Activated CD4-positive, alpha-beta T cell treated with anti-CD3 and anti-CD28 coated beads, Interleukin-2, Interleukin-4, amounts not matched to agents 100 ng/mL and 50 ng/mL, durations not matched to agents 16 hours and 8 hours (primary cell): ENCODE results near the gene TBCD.
"Not testable (repeated sequence)": the region's sequence is repeated elsewhere in the genome, so short reads cannot be mapped to it uniquely, and the experiment has no call there.

Experiments used
- DNase-seq: peaks from one replicate; pipeline ENCODE4 v3.0.0-alpha.2; 2020; ENCODE audit warnings: low spot score

The TBCD gene

GRCh38 chr17:82767041-82767754 is 15.3 kb downstream of the TBCD start:
- DNase-seq = peak; percentile 35

DNA sequence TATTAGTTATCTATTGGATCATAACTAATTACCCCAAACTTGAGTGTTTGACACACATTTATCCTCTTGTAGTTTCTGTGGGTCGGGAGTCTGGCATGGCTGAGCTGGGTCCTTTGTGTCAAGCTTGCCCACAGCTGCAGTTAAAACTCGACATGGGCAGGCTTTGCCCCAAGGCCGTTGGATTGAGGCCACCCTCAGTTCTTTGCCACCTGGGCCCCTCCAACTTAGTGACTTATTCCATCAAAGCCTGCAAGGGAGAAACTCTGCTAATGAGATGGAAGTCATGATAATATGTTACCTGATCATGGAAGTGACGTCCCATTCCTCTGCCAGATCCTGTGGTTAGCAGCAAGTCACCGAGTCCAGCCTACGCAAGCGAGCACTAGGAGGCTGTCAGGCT is 17.2 kb downstream of the TBCD start:
- no peak for DNase-seq

- DNase-seq = no peak
These were observed 20.2 kb downstream of the TBCD start for GRCh38 chr17:82772026-82772425.

- DNase-seq = not testable (repeated sequence)
These were observed 22.6 kb downstream of the TBCD start for GRCh38 chr17:82774456-82774855.

GRCh38 chr17:82775001-82775823 is 23.3 kb downstream of the TBCD start:
- DNase-seq = peak; percentile 27

- no peak for DNase-seq
These were observed 24.6 kb downstream of the TBCD start for GRCh38 chr17:82776454-82776853.

- not testable (repeated sequence) for DNase-seq
These were observed 26.0 kb downstream of the TBCD start for GRCh38 chr17:82777778-82778375.

DNA sequence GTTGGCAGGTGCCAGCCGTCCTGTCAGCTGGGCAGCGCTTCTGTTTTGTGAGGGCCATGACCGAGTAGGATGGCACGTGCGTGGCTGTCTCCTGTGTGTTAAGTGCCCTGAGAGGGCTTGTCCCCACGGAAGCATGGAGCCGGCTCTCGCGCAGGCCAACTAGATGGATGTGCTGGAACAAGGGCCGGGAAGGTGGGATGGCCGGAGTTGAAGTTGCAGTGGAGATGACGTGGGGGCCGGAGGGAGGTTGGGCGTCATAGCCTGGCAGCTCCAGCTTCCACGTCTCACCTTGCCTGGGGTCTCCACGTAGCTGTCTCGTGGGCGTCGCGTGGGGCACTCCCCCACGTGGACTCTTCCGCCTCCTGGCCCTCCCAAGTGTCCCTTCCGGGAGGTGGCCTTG is 27.7 kb downstream of the TBCD start:
- DNase-seq = no peak

DNA sequence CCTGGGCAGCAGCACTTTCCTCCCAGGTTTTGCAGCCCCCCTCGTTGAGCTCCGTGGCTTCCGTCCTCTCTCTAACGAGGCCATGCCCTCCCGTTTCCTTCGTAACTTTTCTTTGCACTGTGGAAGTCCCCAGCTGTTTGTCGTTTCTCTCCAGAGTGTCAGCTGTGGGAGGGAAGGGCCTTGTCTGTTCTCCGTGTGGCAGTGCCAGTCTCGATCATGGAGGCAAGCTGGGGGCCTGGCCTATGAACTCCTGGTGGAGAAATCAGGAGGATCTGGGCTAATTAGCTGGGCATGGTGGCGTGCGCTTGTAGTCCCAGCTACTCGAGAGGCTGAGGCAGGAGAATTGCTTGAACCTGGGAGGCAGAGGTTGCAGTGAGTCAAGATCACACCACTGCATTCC is 28.3 kb downstream of the TBCD start:
- DNase-seq = no peak

- DNase-seq = no peak
These were observed 29.4 kb downstream of the TBCD start for GRCh38 chr17:82780971-82781893.

DNA sequence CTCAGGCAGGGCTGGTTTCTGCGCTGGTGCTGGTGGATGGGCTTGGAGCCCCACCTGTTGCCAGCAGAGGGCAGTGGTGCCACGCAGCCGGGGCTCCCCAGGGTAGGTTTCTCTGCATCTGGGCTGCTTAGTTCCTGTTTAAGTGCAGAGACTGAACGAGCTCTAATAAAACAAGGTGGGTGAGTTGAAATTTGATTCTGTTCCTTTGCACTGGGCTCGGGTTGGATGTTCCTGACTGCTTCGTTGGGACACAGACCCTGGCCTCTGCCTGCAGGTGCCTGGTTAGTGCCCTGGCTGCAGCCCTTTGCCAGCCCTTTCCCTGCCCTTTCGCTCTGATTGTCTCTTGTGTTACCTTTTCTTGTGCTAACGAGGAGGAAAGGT is 30.0 kb downstream of the TBCD start:
- peak; percentile 83 for DNase-seq

GRCh38 chr17:82782657-82783207 is 30.9 kb downstream of the TBCD start:
- DNase-seq = no peak

- no peak for DNase-seq
These were observed 31.6 kb downstream of the TBCD start for GRCh38 chr17:82783498-82783897.

GRCh38 chr17:82785581-82785980 is 33.7 kb downstream of the TBCD start:
- not testable (repeated sequence) for DNase-seq

DNA sequence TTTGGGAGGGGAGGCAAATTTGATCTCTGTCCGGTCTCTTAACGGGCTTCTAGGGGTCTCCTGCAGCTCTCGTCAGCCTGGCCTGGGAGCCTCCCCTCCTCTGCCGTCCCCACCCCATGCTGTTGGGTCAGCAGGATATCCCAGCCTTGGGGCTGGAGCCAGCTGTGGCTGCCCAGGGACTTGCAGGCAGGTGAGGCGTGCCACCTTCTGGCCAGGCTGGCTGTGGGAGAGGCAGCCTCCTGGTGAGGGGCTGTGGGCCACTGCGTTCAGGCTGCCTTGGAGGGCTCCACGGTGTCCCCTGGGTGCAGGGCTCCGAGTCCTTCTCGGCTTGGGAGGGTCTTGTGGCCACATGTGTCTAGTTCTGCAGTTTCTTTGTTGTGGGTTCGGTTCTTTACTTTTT is 34.6 kb downstream of the TBCD start:
- no peak for DNase-seq

DNA sequence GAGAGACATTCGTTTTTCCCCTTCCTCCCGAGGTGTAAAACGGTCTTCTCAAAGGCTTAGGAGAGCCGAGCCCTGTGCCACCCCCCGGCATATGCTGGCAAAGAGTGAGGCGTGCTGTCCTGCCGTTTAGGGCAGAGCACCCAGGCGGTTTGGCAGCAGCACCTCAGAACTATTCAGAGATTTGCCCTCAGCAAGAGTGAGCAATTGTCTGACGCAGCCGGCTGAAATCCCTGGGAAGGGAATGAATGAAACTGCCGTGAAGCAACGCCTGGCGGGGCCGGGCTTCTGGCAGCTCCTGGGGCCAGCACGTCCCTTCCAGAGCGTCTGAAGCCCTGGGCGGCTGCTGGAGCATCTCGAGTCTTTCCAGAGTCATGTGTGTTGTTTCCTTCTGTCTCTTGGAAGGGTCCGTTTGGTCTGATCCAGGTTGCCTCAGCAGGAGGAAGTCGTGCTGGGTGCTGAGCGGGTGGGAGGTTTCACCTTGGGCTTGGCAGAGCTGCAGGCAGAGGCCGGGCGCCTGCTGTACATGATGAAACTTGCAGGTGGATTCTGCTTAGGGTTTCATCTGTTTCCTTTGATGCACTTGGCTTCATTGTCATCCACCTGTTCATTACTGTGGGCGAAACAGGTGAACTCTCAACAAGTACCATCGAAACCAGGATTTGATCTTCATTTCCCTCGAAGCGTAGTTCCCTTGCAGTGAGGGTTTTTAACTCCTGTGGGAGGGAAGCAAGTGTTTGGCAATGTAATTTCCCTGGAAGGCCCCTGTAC is 35.4 kb downstream of the TBCD start:
- DNase-seq = no peak

- DNase-seq = no peak
These were observed 36.5 kb downstream of the TBCD start for GRCh38 chr17:82788206-82789001.

DNA sequence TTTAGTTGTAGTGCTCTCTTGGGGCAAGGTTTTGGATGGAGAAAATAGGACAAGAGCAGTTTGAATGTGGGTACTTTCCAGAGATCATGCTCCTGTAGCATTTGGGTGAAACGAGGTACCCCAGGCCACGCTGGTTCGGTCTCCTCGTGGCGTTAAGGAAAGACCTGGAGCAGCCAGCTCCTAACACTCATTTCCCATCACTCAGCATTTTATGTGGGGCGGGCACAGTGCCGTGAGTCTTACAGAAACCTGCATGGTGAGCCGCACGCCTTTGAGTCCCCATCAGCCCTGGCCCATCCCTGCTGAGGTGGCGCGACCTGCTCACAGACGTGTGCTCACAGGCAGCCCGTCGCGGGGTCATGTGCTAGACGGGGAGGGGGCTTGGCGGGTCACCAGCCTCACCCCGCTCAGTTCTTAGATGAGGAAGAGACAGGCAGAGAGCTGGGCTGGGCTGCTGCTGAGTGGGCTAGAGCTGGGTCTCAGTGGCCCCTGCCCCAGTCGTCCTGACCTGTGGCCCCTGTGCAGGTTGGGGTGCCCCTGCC is 37.3 kb downstream of the TBCD start:
- no peak for DNase-seq

DNA sequence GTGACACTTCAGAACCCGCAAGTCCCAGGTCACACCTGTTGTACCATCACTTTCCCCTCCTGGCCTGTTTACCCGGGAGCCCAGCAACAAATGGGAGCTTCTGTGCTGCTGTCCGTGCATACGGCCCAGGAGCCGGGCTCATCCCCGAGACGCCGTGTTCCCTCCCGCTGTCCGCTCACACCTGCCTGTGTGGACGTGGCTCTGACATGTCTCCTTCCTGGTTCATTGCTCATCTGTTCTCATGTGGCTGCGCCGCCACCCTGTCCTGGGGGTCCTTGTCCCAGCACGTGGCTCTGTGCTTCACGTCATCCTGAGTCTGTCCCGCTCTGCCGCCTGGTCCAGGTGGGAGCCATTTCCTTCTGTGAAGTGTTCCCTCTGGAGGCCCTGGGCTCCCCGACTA is 37.9 kb downstream of the TBCD start:
- DNase-seq = no peak

DNA sequence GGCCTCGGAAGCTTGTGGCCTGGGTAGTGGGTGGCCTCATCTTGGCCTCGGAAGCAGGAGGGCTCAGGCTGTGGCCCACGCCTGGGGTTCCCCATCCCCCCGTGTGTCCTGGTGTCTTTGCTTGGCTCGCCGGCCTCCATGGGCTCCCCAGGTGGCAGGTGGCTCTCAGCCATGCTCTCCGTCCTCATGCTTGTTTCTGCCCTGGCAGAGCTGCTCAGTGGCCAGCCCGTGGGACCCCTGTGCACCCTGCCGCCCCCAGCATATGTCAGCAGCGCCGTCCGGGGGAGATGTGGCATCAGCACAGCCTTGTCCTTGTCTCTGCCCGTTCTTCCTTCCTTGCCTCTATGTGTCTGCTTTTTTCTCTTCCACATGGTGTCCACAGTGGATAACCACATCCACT is 38.5 kb downstream of the TBCD start:
- no peak for DNase-seq
